Calu3 (cell line): Measurements from ENCODE around the gene CREM. TPM values are rescaled to one million over a fixed set of nuclear protein-coding genes. Genes with fewer than 3 reads are reported as not detected.

Source experiments
- BruUV-seq: library from RNA; stranded (reverse); fragments of 400-500 nt; replicated peaks from 2 replicates; lab custom pipeline; 2021; lab: Mats Ljungman, UMichigan
- CTCF ChIA-PET: fragments of 300-600 bp; sonication (Branson Sonifier 250); formaldehyde crosslinking; loops from one replicate; lab custom pipeline; 2022; ENCODE audit warnings: antibody characterized with exemption; lab: Charles Lee
- DNase-seq: peaks from one replicate; pipeline ENCODE4 v3.0.0; 2022
- H3K27ac Mint-ChIP-seq: one replicate; pipeline ENCODE4 v1.8.0; 2022; ENCODE audit warnings: mixed read lengths; ENCODE audit not compliant: unreplicated experiment
- H3K27me3 Mint-ChIP-seq: one replicate; pipeline ENCODE4 v1.8.0; 2022; ENCODE audit warnings: mixed read lengths; ENCODE audit not compliant: unreplicated experiment
- H3K36me3 Mint-ChIP-seq: one replicate; pipeline ENCODE4 v1.8.0; 2022; ENCODE audit warnings: mild to moderate bottlenecking, moderate library complexity, mixed read lengths; ENCODE audit not compliant: insufficient read depth, unreplicated experiment
- H3K4me1 Mint-ChIP-seq: one replicate; pipeline ENCODE4 v1.8.0; 2022; ENCODE audit warnings: mild to moderate bottlenecking, low read depth, mixed read lengths; ENCODE audit not compliant: unreplicated experiment
- H3K4me3 Mint-ChIP-seq: one replicate; pipeline ENCODE4 v1.8.0; 2022; ENCODE audit warnings: mild to moderate bottlenecking, low read depth, moderate library complexity, mixed read lengths; ENCODE audit not compliant: unreplicated experiment
- H3K9me3 Mint-ChIP-seq: one replicate; pipeline ENCODE4 v1.8.0; 2022; ENCODE audit warnings: low read depth, mixed read lengths; ENCODE audit not compliant: unreplicated experiment
- intact Hi-C: fragments of 100-400 bp; cut with micrococcal nuclease; formaldehyde crosslinking; loops from one replicate; pipeline ENCODE4 v1.10.0; 2022; ENCODE audit not compliant: unreplicated experiment
- total RNA-seq: library from RNA; stranded (reverse); gene quantifications from 2 replicates; pipeline ENCODE4 v1.2.3, GENCODE V29; 2022
- TF ChIP-seq, protein P1 (sequence below): fragments of 200-600 bp; IDR thresholded peaks from one replicate; pipeline ENCODE4 v1.8.0; 2022; ENCODE audit warnings: antibody characterized with exemption; ENCODE audit not compliant: unreplicated experiment

Gene CREM
- total RNA-seq, 1 experiment from 2014 or later = 20.3 TPM

DNA sequence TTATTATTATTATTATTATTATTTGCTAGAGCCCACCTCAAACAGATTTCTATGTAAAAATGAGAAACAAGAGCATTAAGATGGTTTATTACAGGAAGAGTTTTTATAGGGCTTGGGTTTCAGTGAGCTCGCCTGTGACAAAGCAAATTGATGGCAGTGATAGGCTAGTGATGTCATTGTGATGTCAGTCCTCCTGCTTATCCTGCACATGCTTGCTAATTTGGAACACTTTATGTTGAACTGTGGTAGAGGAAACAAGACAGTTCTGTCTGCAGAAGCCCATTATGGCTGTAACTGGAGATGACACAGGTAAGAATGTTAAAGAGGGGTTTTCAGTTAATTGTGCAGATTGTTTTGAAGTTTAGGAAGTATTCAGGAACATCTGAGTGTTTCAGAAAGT lies 68.3 kb downstream of the CREM start:
- Mint-ChIP-seq H3K36me3 (peaks cover 13% of the 10 kb centered on the region), H3K9me3 (no peaks in the 10 kb centered on the region), H3K27ac (peak overlapping the region; percentile 87), H3K27me3 (no peaks in the 10 kb centered on the region), H3K4me3 (peak overlapping the region; percentile 70), H3K4me1 (peaks cover 14% of the 10 kb centered on the region)
- BruUV-seq = no TSS peak
- TF ChIP-seq, protein P1, sequence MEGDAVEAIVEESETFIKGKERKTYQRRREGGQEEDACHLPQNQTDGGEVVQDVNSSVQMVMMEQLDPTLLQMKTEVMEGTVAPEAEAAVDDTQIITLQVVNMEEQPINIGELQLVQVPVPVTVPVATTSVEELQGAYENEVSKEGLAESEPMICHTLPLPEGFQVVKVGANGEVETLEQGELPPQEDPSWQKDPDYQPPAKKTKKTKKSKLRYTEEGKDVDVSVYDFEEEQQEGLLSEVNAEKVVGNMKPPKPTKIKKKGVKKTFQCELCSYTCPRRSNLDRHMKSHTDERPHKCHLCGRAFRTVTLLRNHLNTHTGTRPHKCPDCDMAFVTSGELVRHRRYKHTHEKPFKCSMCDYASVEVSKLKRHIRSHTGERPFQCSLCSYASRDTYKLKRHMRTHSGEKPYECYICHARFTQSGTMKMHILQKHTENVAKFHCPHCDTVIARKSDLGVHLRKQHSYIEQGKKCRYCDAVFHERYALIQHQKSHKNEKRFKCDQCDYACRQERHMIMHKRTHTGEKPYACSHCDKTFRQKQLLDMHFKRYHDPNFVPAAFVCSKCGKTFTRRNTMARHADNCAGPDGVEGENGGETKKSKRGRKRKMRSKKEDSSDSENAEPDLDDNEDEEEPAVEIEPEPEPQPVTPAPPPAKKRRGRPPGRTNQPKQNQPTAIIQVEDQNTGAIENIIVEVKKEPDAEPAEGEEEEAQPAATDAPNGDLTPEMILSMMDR = no peak
- DNase-seq = no peak
- intact Hi-C loops = no loop called here
- CTCF ChIA-PET = interaction anchor here (0.5 to 2.2 kb wide), 6 partner anchors 10 to 75 kb away, joined by 3 to 37 read pairs (median 8); partner anchors contain the start of gene CREM

GRCh38 chr10:35195361-35196306 lies 69.0 kb downstream of the CREM start:
- H3K4me1 Mint-ChIP-seq = peaks cover 14% of the 10 kb centered on the region
- peaks cover 13% of the 10 kb centered on the region for H3K36me3 Mint-ChIP-seq
- no peaks in the 10 kb centered on the region for H3K9me3 Mint-ChIP-seq
- TF ChIP-seq, protein P1 = peak; percentile 56
- CTCF ChIA-PET = interaction anchor here (0.5 to 2.2 kb wide), 18 partner anchors 9 to 1685 kb away, joined by 3 to 37 read pairs (median 4); partner anchors contain the start of gene CREM
- peak overlapping the region; percentile 70 for H3K4me3 Mint-ChIP-seq
- DNase-seq = peak; percentile 66
- no peaks in the 10 kb centered on the region for H3K27me3 Mint-ChIP-seq
- H3K27ac Mint-ChIP-seq = peak overlapping the region; percentile 87
- TSS peak; percentile 41 for BruUV-seq
- intact Hi-C loops = loop anchor here (2.0 kb wide), 1 partner anchor 69 kb away; the partner anchor contains the start of gene CREM

DNA sequence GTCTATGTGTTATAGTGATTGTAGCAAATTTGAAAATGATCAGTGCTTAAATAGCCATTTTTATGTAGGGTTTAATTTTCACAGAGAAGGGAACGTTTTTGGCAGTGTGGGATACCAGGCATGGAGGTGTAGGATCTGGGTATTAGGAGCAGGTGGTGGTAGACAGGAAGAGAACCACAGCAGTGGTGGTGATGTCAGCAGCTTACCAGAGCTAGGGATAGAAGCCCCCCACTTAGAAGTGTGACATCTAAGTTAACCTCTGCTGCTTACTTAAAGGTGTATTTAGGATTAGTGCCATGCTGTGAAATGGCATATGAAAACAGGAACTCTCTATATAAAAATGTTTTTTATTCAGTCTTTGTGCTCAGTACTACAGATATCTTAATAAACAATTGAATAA lies 73.8 kb downstream of the CREM start:
- H3K4me1 Mint-ChIP-seq = peaks cover 8% of the 10 kb centered on the region
- no peak overlapping the region for H3K27ac Mint-ChIP-seq
- TF ChIP-seq, protein P1 = no peak
- H3K36me3 Mint-ChIP-seq = peaks cover 13% of the 10 kb centered on the region
- no peak for DNase-seq
- no peaks in the 10 kb centered on the region for H3K9me3 Mint-ChIP-seq
- H3K4me3 Mint-ChIP-seq = no peak overlapping the region
- H3K27me3 Mint-ChIP-seq = no peaks in the 10 kb centered on the region
- no TSS peak for BruUV-seq
- CTCF ChIA-PET = no interaction called here
- intact Hi-C loops = no loop called here

DNA sequence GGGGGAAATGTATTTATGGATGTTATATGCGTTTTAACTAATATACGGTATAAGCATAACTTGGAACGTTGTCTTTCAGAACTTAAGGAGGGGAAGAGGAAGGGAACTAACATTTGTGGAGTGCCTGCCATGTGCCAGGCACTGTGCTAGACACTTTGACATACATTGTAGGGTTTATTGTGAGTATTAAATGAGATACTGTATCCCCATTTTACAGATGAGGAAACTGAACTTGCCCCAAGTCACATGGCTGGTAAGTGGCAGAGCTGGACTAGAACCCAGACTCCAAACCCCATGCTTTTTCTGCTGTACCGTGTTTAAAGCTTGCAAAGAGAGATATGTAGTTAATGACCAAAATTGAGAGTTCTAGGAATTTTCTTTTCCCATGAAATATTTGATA lies 74.6 kb downstream of the CREM start:
- Mint-ChIP-seq H3K27me3 (no peaks in the 10 kb centered on the region), H3K4me3 (no peak overlapping the region), H3K27ac (no peak overlapping the region), H3K9me3 (no peaks in the 10 kb centered on the region), H3K36me3 (peaks cover 6% of the 10 kb centered on the region), H3K4me1 (peaks cover under 1% of the 10 kb centered on the region)
- intact Hi-C loops = no loop called here
- no TSS peak for BruUV-seq
- no peak for DNase-seq
- TF ChIP-seq, protein P1 = no peak
- CTCF ChIA-PET = no interaction called here
